ENCODE results near the gene MED14. TPM values are rescaled to one million over a fixed set of nuclear protein-coding genes. Genes with fewer than 3 reads are reported as not detected.

Gene MED14
- total RNA-seq, 1 donor from 2014 or later: 10.0 TPM

DNA sequence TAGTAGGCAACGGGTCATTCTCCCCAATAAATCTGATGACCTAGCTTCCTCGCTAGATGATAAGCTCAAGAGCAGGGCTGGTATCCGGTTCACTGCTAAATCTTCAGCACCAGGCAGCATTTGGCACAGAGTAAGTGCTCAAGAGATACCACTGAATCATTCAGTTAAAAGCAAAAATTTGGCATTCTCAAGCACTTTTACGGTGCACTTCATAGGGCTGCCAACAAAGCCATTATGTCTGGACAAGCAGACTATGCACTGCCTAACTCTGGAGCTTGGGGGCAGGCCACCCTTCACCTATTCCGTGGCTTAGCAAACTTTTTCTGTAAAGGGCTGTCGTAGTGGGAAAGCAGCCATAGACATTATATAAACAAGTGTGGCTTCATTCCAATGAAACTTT is 64.2 kb downstream of the MED14 start:
- peaks cover 3% of the 10 kb centered on the region for H3K36me3 ChIP-seq (ENCODE audit: control insufficient read depth, insufficient read depth, low read length)
- TF ChIP-seq, protein P1, sequence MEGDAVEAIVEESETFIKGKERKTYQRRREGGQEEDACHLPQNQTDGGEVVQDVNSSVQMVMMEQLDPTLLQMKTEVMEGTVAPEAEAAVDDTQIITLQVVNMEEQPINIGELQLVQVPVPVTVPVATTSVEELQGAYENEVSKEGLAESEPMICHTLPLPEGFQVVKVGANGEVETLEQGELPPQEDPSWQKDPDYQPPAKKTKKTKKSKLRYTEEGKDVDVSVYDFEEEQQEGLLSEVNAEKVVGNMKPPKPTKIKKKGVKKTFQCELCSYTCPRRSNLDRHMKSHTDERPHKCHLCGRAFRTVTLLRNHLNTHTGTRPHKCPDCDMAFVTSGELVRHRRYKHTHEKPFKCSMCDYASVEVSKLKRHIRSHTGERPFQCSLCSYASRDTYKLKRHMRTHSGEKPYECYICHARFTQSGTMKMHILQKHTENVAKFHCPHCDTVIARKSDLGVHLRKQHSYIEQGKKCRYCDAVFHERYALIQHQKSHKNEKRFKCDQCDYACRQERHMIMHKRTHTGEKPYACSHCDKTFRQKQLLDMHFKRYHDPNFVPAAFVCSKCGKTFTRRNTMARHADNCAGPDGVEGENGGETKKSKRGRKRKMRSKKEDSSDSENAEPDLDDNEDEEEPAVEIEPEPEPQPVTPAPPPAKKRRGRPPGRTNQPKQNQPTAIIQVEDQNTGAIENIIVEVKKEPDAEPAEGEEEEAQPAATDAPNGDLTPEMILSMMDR (IDR thresholded peaks at IDR 0.05; ENCODE audit: insufficient read depth, low read length, severe bottlenecking): no peak
- DNase-seq (ENCODE audit: low read depth) (no peak), FAIRE-seq (no peak)
- H3K4me3 ChIP-seq (ENCODE audit: low read depth, low read length): no peak overlapping the region
- no peaks in the 10 kb centered on the region for H3K27me3 ChIP-seq (ENCODE audit: control insufficient read depth, insufficient read depth, low read length)

DNA sequence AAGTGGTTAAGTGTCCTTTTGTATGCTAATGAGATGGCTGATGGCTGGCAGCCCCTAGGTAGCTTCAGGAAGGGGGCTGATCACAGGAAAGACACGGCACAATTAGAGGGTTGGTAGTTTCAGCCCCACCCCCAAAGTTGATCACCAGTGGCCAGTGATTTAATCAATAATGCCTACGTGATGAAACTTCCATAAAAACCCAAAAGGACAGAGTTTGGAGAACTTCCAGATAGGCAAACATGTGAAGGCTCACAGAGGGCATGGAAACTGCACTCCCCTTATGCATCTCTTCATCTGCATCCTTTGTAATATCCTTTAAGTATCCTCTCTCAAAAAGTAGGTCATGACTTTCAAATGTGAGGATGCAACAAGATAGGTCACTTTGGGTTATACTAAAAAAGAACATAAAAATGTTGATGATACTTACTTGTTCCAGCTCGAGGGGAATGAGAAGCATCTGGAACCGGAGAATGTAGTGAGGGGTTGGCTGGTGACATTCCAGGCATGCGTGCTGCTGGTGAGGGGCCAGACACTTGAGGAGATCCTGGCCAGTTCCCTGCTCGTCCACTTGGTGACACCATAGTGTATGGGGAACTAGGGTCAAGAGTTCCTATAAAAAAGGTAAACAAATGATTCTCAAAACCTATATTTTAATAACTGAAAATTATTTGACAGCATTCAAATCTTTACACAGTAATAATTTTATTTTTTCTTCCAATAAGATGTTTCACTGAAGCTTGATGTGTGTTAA is 71.3 kb downstream of the MED14 start:
- FAIRE-seq (no peak), DNase-seq (ENCODE audit: low read depth) (no peak)
- Histone ChIP-seq H3K27me3 (ENCODE audit: control insufficient read depth, insufficient read depth, low read length) (no peaks in the 10 kb centered on the region), H3K36me3 (ENCODE audit: control insufficient read depth, insufficient read depth, low read length) (peaks cover 2% of the 10 kb centered on the region), H3K4me3 (ENCODE audit: low read depth, low read length) (no peak overlapping the region)
- TF ChIP-seq, protein P1 (IDR thresholded peaks at IDR 0.05; ENCODE audit: insufficient read depth, low read length, severe bottlenecking): peak; percentile 6

DNA sequence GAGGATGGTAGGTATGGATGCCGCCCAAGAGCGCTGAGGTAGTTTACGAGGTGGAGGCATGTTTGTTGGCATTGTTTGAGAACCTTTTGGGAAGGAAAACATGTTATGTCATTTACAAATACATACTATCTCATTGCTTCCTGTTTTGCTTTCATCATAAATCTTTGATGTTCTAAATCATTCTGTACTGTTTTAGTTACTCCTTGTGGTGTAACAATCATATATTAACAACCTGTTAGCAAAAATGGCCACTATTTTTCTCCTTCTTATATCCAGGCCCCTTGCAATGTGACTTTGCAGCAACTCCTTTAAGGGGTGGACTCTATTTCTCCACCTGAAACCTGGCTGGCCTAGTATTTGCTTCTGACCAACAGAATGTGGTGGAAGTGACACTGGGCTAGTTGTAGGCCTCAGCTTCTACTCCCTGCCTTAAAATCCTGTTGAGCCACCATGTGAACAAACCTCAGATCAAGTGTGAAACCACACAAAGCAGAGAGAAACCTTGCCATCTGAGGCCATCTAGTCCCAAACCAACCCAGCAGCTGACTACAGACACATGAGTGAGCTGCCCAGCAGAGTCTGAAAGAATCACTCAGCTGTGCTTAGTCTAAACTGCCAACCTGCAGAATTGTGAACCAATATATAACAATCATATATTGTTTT is 72.1 kb downstream of the MED14 start:
- no peaks in the 10 kb centered on the region for H3K27me3 ChIP-seq (ENCODE audit: control insufficient read depth, insufficient read depth, low read length)
- peaks cover 2% of the 10 kb centered on the region for H3K36me3 ChIP-seq (ENCODE audit: control insufficient read depth, insufficient read depth, low read length)
- no peak for FAIRE-seq
- DNase-seq (ENCODE audit: low read depth): no peak
- H3K4me3 ChIP-seq (ENCODE audit: low read depth, low read length): no peak overlapping the region
- TF ChIP-seq, protein P1 (IDR thresholded peaks at IDR 0.05; ENCODE audit: insufficient read depth, low read length, severe bottlenecking): no peak

DNA sequence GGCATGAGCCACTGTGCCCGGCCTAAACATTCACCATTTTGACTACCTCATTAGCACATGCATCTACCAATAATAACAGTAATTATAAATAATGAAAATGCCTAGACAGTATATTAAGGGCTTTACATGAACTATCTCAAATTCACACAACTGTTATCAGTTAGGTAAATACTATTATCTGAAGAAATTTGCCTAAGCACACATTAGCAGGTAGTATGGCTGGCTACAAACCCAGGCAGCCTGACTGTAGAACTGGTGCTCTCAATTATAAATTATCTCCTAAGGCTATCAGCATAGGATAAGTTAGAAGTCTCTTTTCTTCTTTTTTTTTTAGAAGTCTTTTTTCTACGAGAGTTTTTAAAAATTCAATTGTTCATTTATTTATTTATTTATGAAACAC is 73.9 kb downstream of the MED14 start:
- H3K27me3 ChIP-seq (ENCODE audit: control insufficient read depth, insufficient read depth, low read length): no peaks in the 10 kb centered on the region
- no peak for DNase-seq (ENCODE audit: low read depth)
- FAIRE-seq: no peak
- H3K4me3 ChIP-seq (ENCODE audit: low read depth, low read length): no peak overlapping the region
- TF ChIP-seq, protein P1 (IDR thresholded peaks at IDR 0.05; ENCODE audit: insufficient read depth, low read length, severe bottlenecking): no peak
- H3K36me3 ChIP-seq (ENCODE audit: control insufficient read depth, insufficient read depth, low read length): peaks cover 2% of the 10 kb centered on the region

DNA sequence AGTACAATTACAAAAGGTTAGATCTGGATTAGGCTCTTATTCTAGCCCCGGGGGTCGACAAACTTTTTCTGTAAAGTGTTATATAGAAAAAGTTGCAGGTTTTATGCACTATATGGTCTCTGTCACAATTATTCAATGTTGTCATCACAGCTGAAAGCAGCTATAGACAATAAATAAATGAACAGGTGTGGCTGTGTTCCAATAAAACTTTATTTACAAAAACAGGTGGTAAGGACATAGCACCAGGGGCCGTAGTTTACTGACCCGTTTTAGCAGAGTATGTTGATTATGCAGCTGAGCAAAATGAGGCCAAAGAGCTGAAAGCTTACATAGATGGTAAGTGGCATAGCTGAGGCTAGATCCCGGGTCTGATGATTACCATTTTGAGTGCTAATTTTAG is 75.0 kb downstream of the MED14 start:
- Histone ChIP-seq H3K27me3 (ENCODE audit: control insufficient read depth, insufficient read depth, low read length) (no peaks in the 10 kb centered on the region), H3K36me3 (ENCODE audit: control insufficient read depth, insufficient read depth, low read length) (peaks cover 2% of the 10 kb centered on the region), H3K4me3 (ENCODE audit: low read depth, low read length) (no peak overlapping the region)
- TF ChIP-seq, protein P1 (IDR thresholded peaks at IDR 0.05; ENCODE audit: insufficient read depth, low read length, severe bottlenecking): no peak
- FAIRE-seq (no peak), DNase-seq (ENCODE audit: low read depth) (no peak)

Data from bronchial epithelial cell (primary cell).